ENCODE measurements around the gene ARHGEF25.
"Not testable (repeated sequence)": the region's sequence is repeated elsewhere in the genome, so short reads cannot be mapped to it uniquely, and the experiment has no call there.

The ARHGEF25 gene

GRCh38 chr12:57586128-57586527 lies 25.1 kb upstream of the ARHGEF25 start:
- no peak overlapping the region for H3K27ac ChIP-seq (ENCODE audit: low read depth, low read length)
- H3K4me3 ChIP-seq (ENCODE audit: low read depth, low read length): no peak overlapping the region
- peaks cover 2% of the 10 kb centered on the region; the same call in 1 of the 2 replicates for H3K27me3 ChIP-seq (ENCODE audit: control insufficient read depth, insufficient read depth, low read length)
- no peaks in the 10 kb centered on the region for H3K9me3 ChIP-seq (ENCODE audit: control insufficient read depth, insufficient read depth, low read length)
- peaks cover 26% of the 10 kb centered on the region for H3K36me3 ChIP-seq (ENCODE audit: control insufficient read depth, insufficient read depth, low read length)
- H3K9ac ChIP-seq (ENCODE audit: low read depth, low read length): no peak overlapping the region
- 0 out of 2 replicates have a peak, but pooled peaks cover 5% of the 10 kb centered on the region for H3K4me1 ChIP-seq (ENCODE audit: control insufficient read depth, insufficient read depth, low read length)

DNA sequence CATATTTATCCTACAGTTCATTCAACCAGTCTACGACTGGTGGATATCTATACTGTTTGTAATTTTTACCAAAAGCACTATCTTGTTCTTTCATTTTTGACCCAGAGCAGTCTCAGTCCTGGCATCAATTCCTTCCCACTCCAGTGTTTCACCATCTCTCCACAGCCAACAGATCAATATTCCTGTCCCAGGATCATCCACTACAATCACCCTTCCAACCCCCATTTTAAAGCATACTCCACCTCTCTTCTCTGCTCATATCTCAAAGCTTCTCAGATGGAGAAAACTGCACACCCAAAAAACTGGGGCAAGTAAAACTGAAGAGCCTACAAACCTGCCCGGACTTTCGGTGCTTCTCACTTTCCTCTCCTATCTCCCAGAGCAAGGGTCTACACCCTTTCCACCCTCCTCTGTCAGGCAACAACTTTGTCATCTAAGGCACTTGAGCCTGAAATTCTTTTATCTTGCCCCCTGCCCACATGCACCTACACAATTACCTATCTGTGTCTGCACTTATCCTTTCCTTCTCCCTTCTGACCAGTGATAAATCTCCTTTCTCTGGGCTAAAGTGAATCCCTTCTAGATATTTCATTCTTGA lies 24.3 kb upstream of the ARHGEF25 start:
- H3K27me3 ChIP-seq (ENCODE audit: control insufficient read depth, insufficient read depth, low read length): peaks cover 2% of the 10 kb centered on the region; the same call in 1 of the 2 replicates

GRCh38 chr12:57588951-57589610 lies 22.2 kb upstream of the ARHGEF25 start:
- H3K36me3 ChIP-seq (ENCODE audit: control insufficient read depth, insufficient read depth, low read length); H3K9me3 ChIP-seq (ENCODE audit: control insufficient read depth, insufficient read depth, low read length); H3K9ac ChIP-seq (ENCODE audit: low read depth, low read length); H3K27me3 ChIP-seq (ENCODE audit: control insufficient read depth, insufficient read depth, low read length); H3K4me3 ChIP-seq (ENCODE audit: low read depth, low read length); H3K27ac ChIP-seq (ENCODE audit: low read depth, low read length): not testable (repeated sequence)
- H3K4me1 ChIP-seq (ENCODE audit: control insufficient read depth, insufficient read depth, low read length): peaks cover 12% of the 10 kb centered on the region

More for the DNA sequence above, 24.3 kb upstream of the ARHGEF25 start:
- Histone ChIP-seq H3K9me3 (ENCODE audit: control insufficient read depth, insufficient read depth, low read length) (no peaks in the 10 kb centered on the region), H3K27ac (ENCODE audit: low read depth, low read length) (no peak overlapping the region), H3K9ac (ENCODE audit: low read depth, low read length) (no peak overlapping the region), H3K4me1 (ENCODE audit: control insufficient read depth, insufficient read depth, low read length) (peaks cover 6% of the 10 kb centered on the region), H3K36me3 (ENCODE audit: control insufficient read depth, insufficient read depth, low read length) (peaks cover 18% of the 10 kb centered on the region), H3K4me3 (ENCODE audit: low read depth, low read length) (no peak overlapping the region)

- Histone ChIP-seq H3K27ac (ENCODE audit: low read depth, low read length) (peak overlapping the region; percentile 88), H3K4me1 (ENCODE audit: control insufficient read depth, insufficient read depth, low read length) (peaks cover 12% of the 10 kb centered on the region), H3K36me3 (ENCODE audit: control insufficient read depth, insufficient read depth, low read length) (peaks cover 5% of the 10 kb centered on the region), H3K4me3 (ENCODE audit: low read depth, low read length) (peak overlapping the region; percentile 96), H3K9ac (ENCODE audit: low read depth, low read length) (peak overlapping the region; percentile 72), H3K27me3 (ENCODE audit: control insufficient read depth, insufficient read depth, low read length) (peaks cover 2% of the 10 kb centered on the region; the same call in 1 of the 2 replicates), H3K9me3 (ENCODE audit: control insufficient read depth, insufficient read depth, low read length) (no peaks in the 10 kb centered on the region)
These were observed 20.8 kb upstream of the ARHGEF25 start for GRCh38 chr12:57590479-57590863.

DNA sequence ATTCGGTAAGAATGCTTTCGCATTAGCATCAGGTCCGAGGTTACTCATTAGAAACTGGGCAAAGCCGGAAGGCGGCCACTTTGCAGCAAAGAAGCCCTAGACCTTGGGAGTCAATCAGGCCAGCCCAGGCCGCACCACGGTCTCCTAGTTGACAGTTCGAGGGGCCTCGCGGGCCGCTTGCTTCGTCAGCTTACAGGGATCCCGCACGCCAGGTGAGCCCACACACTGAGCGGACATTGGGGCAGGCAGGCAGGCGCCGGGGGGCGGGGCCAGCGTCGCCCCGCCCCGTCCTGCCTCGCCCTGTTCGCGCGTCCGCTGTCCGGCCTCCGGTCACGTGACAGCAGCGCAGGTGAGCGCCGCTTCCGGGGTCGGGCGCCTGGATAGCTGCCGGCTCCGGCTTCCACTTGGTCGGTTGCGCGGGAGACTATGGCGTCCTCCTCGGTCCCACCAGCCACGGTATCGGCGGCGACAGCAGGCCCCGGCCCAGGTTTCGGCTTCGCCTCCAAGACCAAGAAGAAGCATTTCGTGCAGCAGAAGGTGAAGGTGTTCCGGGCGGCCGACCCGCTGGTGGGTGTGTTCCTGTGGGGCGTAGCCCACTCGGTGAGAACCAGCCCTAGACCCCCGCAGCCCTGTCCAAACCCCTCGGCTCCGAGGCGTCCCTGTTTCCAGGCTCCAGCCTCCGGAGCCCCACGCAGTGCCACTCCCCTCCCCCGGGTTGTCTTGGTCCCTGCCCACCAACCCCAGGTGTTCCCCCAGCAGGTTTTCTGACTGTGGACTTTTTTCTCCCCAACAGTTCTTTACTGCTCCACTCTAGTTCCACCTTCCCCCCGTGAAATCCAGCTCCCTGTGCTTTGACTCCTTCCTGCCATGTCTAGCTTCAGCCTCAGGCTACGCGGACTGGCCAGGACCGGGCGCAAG lies 20.1 kb upstream of the ARHGEF25 start, which contains the start of gene PIP4K2C:
Gene PIP4K2C (plus strand): TSS at position 329 of the 918 bp plus-strand sequence. CDS start 98 bp downstream, at position 427.
- Histone ChIP-seq H3K36me3 (ENCODE audit: control insufficient read depth, insufficient read depth, low read length) (peaks cover 10% of the 10 kb centered on the region), H3K4me3 (ENCODE audit: low read depth, low read length) (peak within 1 kb of the TSS; percentile 96), H3K4me1 (ENCODE audit: control insufficient read depth, insufficient read depth, low read length) (peaks cover 12% of the 10 kb centered on the region), H3K9ac (ENCODE audit: low read depth, low read length) (peak within 1 kb of the TSS; percentile 72), H3K27me3 (ENCODE audit: control insufficient read depth, insufficient read depth, low read length) (peaks cover 2% of the 10 kb centered on the region; the same call in 1 of the 2 replicates), H3K9me3 (ENCODE audit: control insufficient read depth, insufficient read depth, low read length) (no peaks in the 10 kb centered on the region), H3K27ac (ENCODE audit: low read depth, low read length) (peak within 1 kb of the TSS; percentile 88)

DNA sequence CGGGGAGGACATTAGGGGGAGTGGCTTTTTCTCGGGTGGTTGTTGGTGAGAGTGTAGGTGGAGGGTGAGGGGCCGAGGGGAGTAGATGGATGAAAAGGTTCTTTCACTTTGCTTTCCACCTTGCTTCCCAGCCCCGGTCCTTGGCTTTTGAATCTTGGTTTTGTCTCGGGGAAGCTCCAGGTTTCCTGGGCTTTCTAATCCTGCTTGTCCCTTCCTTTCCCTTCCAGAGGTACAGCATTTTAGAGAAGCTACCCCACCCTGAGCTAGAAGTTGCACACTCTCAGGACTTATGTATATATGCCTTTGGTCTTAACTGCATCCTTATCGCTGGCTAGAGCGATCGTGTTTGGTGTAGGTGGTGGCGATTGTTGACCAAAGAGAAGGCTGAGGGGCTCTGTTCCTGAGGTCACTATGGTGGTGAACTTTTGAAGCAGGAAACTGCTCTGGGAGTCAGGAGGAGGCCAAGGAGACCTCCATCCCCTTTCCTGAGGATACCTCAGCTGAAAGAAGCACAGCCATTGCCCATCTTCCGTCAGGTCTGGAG lies 19.4 kb upstream of the ARHGEF25 start:
- peak overlapping the region; percentile 96 for H3K4me3 ChIP-seq (ENCODE audit: low read depth, low read length)
- H3K27ac ChIP-seq (ENCODE audit: low read depth, low read length): no peak overlapping the region

GRCh38 chr12:57592551-57593165 lies 18.6 kb upstream of the ARHGEF25 start:
- Histone ChIP-seq H3K9ac (ENCODE audit: low read depth, low read length) (no peak overlapping the region), H3K27ac (ENCODE audit: low read depth, low read length) (no peak overlapping the region), H3K4me1 (ENCODE audit: control insufficient read depth, insufficient read depth, low read length) (peaks cover 12% of the 10 kb centered on the region), H3K4me3 (ENCODE audit: low read depth, low read length) (0 out of 2 replicates have a peak overlapping the region, but pooled peaks have one; percentile 96), H3K27me3 (ENCODE audit: control insufficient read depth, insufficient read depth, low read length) (peaks cover 2% of the 10 kb centered on the region; the same call in 1 of the 2 replicates), H3K36me3 (ENCODE audit: control insufficient read depth, insufficient read depth, low read length) (peaks cover 23% of the 10 kb centered on the region), H3K9me3 (ENCODE audit: control insufficient read depth, insufficient read depth, low read length) (no peaks in the 10 kb centered on the region)

More for the DNA sequence above, 19.4 kb upstream of the ARHGEF25 start:
- H3K27me3 ChIP-seq (ENCODE audit: control insufficient read depth, insufficient read depth, low read length): peaks cover 2% of the 10 kb centered on the region; the same call in 1 of the 2 replicates
- peaks cover 15% of the 10 kb centered on the region for H3K36me3 ChIP-seq (ENCODE audit: control insufficient read depth, insufficient read depth, low read length)
- H3K4me1 ChIP-seq (ENCODE audit: control insufficient read depth, insufficient read depth, low read length): peaks cover 12% of the 10 kb centered on the region
- no peak overlapping the region for H3K9ac ChIP-seq (ENCODE audit: low read depth, low read length)
- no peaks in the 10 kb centered on the region for H3K9me3 ChIP-seq (ENCODE audit: control insufficient read depth, insufficient read depth, low read length)

DNA sequence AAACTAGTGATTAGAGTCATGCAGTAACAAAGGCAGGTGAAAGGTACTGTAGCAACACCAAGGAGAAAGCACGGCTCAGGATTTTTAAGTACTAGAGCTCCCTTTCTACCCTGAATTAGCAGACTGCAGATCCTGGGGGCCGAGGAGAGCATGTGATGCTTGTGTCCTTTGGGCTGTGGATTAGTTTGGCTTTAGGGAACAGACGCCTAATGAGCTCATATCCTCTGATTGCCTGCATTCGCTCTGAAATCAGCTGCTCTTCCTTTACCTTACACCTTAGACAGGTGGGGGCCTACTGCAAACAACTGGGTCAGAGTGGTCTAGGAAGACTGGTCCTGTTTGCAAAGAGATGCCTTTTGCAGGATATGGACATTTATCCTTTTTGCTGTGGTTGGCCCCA lies 18.0 kb upstream of the ARHGEF25 start:
- Histone ChIP-seq H3K9me3 (ENCODE audit: control insufficient read depth, insufficient read depth, low read length) (no peaks in the 10 kb centered on the region), H3K9ac (ENCODE audit: low read depth, low read length) (no peak overlapping the region), H3K36me3 (ENCODE audit: control insufficient read depth, insufficient read depth, low read length) (peaks cover 26% of the 10 kb centered on the region), H3K27me3 (ENCODE audit: control insufficient read depth, insufficient read depth, low read length) (no peaks in the 10 kb centered on the region; the same call in 1 of the 2 replicates), H3K4me1 (ENCODE audit: control insufficient read depth, insufficient read depth, low read length) (peaks cover 12% of the 10 kb centered on the region), H3K4me3 (ENCODE audit: low read depth, low read length) (no peak overlapping the region), H3K27ac (ENCODE audit: low read depth, low read length) (no peak overlapping the region)

- Histone ChIP-seq H3K4me3 (ENCODE audit: low read depth, low read length) (no peak overlapping the region), H3K36me3 (ENCODE audit: control insufficient read depth, insufficient read depth, low read length) (peaks cover 64% of the 10 kb centered on the region), H3K9me3 (ENCODE audit: control insufficient read depth, insufficient read depth, low read length) (no peaks in the 10 kb centered on the region), H3K4me1 (ENCODE audit: control insufficient read depth, insufficient read depth, low read length) (peaks cover 14% of the 10 kb centered on the region), H3K27ac (ENCODE audit: low read depth, low read length) (no peak overlapping the region), H3K27me3 (ENCODE audit: control insufficient read depth, insufficient read depth, low read length) (no peaks in the 10 kb centered on the region), H3K9ac (ENCODE audit: low read depth, low read length) (no peak overlapping the region)
These were observed 10.8 kb upstream of the ARHGEF25 start for GRCh38 chr12:57600395-57600794.

GRCh38 chr12:57602544-57602943 lies 8.7 kb upstream of the ARHGEF25 start:
- peaks cover 58% of the 10 kb centered on the region for H3K36me3 ChIP-seq (ENCODE audit: control insufficient read depth, insufficient read depth, low read length)
- no peak overlapping the region for H3K9ac ChIP-seq (ENCODE audit: low read depth, low read length)
- no peaks in the 10 kb centered on the region for H3K9me3 ChIP-seq (ENCODE audit: control insufficient read depth, insufficient read depth, low read length)
- H3K4me1 ChIP-seq (ENCODE audit: control insufficient read depth, insufficient read depth, low read length): peaks cover 20% of the 10 kb centered on the region
- H3K27me3 ChIP-seq (ENCODE audit: control insufficient read depth, insufficient read depth, low read length): no peaks in the 10 kb centered on the region
- no peak overlapping the region for H3K4me3 ChIP-seq (ENCODE audit: low read depth, low read length)
- no peak overlapping the region for H3K27ac ChIP-seq (ENCODE audit: low read depth, low read length)

Measured in HUES48 (cell line).